GM19438 (cell line): Measurements from ENCODE around the gene FOXP2.
"Not testable (repeated sequence)": the region's sequence is repeated elsewhere in the genome, so short reads cannot be mapped to it uniquely, and the experiment has no call there.

ENCODE experiments used
- ATAC-seq: cut with Tn5 transposase; IDR thresholded peaks from one replicate; pipeline ENCODE4 v1.9.1; 2021; ENCODE audit warnings: low read depth; ENCODE audit not compliant: unreplicated experiment

FOXP2 gene

DNA sequence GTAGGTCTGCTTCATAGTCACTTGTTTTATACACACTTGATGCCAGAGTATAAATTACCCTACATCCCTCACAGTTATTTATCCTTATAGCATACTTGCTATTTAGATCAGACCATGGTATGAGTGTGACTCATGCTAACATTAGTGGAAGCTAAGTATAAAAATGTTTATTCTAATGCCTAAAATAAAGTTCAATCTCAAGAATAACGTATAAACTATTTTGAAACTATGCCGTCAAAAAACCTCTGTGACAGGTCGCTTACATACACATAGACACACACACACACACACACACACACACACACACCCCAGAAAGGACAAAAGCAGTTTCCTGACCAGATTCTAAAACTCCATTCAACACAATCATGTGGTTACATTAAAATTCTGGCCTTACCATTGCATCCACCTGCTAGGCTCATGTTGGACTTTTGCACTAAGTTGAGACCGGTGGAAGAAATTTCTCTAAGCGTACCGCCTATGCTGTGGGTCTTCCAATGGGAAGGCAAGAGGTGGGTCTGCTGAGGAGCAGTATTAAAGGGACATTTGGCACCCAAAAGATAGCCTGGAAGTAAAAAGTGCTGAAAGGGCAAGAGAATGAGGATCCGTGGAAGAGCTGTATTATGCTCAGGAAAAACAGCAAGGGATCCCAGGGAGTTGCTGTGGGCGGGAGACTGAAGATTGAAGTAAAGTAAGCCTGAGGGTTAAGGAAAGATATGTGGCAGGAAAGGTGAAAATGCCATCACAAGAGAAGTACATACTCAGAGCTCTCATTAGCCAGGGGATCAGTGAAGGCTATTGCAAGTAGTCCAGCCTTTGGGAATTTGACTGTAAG is 5.0 kb downstream of the FOXP2 start:
- no peak for ATAC-seq

DNA sequence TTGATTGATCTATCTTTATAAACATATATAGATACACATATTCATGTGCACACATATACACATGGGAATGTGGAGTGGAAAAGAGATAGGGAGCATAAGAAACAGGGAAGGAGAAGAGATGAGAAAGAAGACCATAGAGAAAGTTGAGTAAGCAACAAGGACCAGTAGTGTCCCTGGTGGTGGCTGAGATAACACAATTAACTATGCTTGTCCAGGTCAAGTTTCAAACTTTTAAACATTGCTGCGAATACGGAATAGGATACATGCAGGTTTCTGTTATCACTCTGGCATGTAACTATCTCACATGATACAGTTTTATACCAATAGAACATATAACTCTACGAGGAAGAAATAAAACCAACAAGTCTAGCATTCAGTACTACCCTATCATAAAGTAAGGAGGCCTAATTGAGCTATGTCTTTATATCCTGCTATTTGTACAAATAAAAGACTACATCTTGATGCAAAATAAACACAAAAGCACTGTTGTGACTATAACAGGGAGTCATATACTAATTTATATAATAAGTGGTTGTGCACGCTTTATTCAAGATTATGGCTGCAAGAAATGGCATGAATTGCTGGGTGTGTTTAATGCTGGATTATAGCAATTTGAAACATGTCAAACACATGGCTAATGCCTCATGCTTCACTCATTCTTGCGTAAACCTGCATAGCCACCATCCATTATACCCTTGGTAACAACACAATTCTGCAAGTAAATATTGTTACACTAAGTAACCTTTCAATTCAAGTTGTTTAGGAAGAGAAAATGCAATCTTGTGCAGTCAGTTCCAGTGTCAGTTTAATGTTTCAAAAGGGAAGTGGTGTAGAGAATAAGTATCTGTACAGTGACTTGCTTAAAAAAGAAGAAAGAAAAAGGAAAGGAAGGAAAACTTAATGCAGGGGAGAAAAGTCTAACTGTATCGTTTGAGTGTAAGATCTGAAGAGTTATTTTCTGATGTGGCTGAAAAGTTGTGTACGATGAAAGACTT is 8.2 kb downstream of the FOXP2 start:
- ATAC-seq, result no peak

DNA sequence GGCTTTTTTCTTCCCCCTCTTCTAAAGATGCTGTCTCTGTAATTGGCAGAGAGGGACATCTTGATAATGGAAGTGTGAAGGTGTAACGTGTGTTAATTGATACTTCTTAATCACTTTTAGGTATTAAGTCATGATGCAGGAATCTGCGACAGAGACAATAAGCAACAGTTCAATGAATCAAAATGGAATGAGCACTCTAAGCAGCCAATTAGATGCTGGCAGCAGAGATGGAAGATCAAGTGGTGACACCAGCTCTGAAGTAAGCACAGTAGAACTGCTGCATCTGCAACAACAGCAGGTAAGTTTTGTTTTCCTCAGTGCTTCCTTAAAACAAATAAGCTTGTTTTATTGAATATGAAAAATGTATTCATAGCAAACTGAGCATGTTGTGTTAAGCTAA is 11.8 kb downstream of the FOXP2 start:
- no peak for ATAC-seq

DNA sequence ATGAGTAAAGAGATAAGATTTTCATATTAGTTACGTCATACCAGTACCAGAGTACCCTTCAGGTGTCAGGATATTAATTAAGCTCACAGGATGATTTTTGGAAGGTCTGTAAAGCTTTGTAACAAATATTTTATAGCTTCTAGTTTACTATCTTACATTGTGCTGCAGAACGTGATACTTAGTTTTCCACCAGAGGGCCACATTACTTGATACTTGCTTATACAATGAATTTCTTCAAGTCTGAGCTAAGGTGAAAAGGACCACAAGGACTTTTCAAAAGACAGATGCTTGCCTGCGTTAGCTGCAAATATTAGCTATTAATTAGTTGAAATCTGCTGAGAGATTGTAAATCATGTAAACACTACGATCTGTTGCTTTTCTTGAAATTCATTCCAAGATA is 12.2 kb downstream of the FOXP2 start:
- ATAC-seq, result no peak

DNA sequence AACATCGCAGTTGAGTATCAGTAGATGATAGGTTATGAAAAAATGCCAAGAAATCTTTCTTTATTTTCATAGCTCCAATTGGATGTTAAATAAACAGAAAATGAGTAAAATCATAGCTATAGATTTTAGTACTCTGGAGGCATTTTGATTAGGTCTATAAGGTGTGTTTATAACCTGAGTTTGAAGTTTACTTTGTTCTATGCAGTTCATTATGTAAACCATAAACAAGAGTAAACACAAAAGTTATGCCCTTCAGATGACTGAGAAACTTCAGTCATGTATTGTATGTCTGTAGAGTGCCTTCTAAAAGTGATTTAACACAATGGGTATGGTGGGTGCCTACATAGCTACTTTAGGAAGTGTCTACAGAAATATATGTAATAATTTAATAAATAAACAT is 13.6 kb downstream of the FOXP2 start:
- ATAC-seq, result no peak

DNA sequence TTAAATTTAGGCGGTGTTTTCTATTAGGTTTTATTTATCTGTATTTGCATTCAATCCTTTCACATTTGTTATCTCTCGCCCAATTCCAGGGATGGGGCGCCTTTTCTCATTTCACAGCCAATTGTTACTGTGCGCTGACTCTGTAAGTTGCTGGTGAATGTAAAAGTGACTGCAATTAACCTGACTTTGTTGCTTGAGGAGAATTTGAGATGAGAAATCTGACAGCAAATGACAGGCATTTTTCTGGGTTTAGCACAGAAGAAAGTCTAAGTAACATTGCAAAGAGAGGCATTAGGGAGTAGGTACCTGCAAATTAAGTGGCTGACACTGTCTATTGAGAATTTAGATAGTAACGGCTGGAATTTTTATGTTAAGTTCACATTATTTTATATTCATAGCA is 16.6 kb downstream of the FOXP2 start:
- no peak for ATAC-seq

DNA sequence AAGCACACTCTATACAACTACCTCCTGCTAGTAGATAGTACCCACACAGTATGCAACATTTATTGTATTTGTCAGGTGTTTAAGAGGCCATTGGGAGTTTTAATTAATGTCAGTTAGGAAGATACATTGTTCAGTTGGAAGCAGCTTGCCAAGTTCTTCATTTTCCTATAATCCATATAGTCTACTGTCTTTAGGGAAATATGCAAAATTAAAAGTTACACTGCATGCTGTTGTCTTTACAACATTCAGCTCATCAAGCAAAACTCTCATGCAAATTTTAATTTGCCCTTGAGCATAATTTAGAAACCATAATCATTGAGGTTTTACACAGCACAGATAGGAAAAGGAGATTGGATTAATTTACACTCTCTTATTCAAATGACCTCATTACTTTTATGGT is 17.4 kb downstream of the FOXP2 start:
- no peak for ATAC-seq

DNA sequence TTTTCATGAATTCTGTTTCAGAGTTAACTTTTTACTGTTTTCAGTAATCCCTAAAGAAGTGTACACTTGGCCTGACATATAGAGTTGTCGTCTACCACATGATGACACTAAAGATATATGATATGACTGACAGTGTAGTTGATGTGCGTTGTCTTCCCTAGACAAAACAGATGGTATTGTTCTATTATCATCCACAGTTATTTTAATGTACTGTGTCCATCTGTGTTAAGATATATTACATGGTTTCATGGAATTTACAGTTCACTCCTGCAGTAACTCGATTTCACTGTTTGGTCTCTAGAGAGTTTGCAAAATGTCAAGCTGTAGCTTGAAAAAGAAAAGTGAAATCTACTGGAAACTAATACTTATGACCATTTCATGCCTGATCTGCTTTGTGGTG is 18.1 kb downstream of the FOXP2 start:
- ATAC-seq, result no peak

DNA sequence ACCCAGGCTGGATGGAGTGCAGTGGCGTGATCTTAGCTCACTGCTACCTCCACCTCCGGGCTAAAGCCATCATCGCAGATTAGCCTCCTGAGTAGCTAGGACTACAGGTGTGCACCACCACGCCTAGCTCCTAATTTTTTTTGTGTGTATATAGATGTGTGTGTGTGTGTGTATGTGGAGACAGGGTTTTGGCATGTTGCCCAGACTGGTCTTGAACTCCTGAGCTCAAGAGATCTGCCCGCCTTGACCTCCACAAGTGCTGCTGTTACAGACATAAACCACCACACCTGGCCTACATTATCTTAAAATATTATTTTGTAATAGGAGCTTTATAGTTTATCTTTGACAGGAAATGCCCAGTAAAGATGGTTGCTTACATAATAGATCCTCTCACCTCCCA is 25.0 kb downstream of the FOXP2 start:
- ATAC-seq, result no peak

DNA sequence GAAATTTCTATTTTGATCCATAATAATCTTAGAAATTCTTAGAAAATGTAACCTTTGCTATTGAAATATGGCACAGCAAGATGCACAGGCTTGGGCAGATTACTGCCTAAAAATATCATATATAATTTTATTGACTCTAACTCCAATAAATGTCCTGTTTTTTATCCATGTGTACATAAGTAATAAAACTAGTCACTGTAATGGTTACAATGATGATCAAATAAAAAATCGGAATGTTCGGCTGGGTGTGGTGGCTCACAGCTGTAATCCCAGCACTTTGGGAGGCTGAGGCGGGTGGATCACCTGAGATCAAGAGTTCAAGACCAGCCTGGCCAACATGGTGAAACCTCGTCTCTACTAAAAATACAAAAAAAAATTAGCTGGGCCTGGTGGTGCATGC is 26.3 kb downstream of the FOXP2 start:
- ATAC-seq, result not testable (repeated sequence)

DNA sequence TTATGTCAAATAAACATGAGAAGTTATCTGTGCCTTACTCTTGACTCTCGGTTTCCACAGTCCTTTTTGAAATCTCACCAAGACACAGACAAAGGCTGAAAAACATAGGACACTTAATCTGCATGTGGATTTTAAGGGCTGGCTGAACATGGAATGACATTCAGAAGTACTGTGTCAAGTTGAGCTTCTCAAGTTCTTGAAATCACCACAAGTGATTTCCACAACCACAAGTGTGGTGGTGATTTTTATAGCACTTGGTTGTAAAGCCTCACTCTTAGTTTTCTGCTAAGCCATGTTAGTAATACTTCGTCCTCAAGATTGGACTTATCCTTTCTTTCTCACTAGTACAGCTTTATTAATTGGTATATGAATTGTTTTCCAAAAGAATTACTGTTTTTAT is 29.6 kb downstream of the FOXP2 start:
- ATAC-seq, result no peak

DNA sequence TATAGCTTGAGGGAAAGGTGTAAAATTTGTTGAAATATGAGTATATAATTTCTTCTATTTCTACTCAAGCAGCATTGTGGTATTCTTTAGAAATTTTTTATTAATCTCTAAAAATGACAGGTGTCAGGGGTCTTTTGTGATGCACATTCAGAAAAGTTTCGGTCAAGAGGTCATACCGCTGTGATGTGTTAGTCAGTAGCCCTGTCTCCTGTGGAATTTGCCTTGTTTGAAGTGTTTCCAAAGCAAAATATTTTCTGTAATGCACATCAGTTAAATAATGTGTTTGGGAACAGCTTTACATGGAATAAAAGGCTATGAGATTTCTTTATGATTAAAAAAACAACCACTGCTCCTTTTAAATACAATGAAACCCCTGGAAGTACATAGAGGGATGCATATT is 35.8 kb downstream of the FOXP2 start:
- no peak for ATAC-seq

DNA sequence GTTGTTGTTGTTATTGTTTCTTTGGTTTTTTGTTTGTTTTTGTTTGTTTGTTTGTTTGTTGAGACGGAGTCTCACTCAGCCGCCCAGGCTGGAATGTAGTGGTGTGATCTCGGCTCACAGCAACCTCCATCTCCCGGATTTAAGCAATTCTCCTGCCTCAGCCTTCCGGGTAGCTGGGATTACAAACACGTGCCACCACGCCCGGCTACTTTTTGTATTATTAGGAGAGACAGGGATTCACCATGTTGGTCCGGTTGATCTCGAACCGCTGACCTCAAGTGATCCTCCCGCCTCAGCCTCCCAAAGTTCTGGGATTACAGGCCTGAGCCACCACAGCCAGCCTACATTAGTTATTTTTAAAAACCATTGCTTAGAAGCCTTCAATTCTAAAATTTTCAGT is 45.0 kb downstream of the FOXP2 start:
- ATAC-seq, result no peak

DNA sequence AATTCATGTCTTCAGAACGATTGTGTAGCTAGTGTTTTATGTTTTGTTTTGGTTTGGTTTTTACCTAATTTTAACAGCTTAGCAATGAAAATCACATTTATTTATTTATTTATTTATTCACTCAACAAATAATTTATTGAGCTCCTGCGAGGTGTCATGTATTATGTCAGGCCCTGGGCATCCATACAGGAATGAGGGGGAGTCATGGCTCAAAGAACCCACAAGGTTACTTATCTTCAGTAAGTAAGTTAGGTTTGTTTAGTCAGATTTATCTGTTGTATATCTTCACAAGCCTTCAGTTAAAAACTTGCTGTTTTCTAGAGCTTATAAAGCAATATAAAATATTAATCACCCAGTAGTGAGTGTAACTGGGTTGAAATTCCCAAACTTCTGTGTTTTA is 45.4 kb downstream of the FOXP2 start:
- no peak for ATAC-seq

DNA sequence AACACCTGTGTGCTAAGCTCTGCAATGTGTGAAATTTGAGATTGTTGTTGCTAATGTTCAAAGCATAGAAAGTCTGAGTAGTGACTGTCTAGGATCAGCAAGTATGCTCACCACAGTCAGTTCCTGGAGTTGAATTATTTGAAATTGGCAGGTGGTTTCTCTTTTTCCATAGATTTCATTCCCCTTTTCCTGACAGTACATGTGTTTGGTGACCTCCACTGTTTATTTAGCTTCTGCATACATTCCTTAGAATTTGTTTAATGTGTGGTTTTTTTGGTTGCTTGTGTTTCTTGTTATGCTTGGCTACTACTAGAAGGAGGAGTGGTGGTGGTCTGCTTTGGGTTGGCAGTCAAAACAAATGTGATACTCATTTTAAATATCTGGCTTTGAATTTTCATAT is 52.3 kb downstream of the FOXP2 start:
- ATAC-seq, result no peak

DNA sequence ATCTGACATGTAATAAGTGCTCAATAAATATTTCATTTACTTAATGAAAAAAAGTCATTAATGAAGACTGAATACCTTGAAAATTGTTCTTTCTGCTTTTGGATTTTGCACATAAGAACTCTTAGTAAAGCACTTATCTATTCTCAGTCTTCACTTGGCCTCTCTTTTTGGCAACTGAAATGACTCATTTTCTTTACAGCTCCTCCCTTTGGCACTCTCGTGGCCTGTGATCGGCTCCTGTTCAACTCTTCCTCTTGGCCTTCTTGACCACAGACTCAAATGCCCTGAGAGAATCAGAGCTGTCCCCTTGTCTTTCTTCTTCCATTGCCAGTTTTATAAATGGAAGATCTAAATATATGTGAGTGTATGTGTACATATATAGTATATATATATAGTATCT is 54.2 kb downstream of the FOXP2 start:
- no peak for ATAC-seq

DNA sequence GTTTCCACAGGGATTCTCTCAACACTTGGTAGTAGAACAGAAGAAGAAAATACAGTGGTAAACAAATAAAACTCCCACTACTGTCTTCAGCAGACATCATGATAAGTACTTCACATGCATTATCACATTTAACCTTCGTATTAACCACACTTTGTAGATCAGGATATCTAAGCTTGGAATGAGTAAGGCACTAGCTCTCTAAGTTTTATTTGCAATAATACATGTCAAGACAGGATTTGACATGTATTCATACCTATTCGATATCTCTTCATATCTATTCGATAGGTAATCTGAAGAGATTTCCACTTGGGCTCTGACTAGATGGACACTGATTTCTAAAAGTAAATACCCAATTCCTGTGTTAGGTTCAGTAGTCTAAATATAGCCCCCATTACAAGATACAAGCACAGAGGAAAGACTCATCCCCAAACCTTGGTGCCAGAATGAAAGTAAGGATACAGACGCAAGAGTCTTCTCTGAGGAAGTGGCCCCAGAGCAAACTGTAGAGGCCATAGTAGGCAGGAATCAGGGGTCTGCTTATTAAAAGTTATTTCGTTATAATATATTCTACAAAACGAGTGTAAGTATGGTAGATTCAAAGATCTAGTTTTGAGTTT is 58.4 kb downstream of the FOXP2 start:
- no peak for ATAC-seq

DNA sequence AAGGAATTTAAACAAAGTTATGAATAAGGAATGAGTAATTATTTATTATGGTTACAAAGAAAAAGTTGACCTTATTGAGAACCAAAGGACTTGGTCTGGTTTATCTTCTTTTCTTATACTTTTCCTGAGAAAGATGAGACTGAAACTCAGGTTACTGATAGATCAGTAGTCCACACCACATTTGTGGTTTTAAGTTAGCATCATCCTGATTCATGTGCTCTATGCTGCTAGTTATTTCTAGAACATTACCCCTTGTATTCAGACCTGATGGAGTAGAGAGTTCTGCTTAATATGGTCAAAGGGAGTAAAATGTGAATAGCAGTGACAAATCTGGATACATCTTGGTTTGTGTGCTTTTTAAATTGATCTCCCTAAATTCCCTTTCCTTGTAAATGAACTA is 63.8 kb downstream of the FOXP2 start:
- no peak for ATAC-seq

DNA sequence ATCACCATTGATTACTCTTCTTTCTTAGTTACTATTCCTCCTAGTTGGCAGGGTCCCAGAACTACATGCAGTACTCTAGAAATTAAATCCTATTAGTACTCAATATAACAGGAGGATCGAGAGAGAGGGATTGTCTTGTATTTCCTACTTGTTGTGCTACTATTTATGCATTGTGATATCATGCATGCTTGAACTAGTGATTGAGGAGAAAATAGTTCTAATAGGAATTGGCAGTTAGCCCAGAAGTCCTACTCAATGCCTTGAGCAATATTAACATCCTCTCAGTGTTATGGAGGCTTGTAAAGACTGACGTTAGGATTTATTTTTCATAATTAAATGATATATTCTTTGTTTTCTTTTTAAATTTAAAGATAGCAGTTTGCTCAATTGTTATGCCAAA is 67.4 kb downstream of the FOXP2 start:
- ATAC-seq, result no peak

DNA sequence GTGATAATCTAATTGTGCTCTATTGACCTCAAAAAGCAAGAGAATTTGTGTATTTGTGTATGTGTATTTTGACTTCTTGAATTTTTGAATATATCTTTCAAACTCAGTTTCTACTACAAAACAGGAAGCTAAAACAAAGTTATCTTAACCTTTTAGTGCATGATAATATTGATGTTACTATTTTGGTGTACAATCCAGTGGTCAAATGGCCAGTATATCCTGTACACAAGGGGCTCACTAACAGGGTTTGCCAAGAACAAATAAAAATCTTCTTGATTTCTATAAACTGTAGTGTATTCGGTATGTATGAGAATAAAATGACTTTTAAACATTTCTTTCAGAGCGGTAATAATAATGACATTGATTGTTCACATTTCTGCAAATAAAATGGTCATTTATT is 69.6 kb downstream of the FOXP2 start:
- no peak for ATAC-seq

DNA sequence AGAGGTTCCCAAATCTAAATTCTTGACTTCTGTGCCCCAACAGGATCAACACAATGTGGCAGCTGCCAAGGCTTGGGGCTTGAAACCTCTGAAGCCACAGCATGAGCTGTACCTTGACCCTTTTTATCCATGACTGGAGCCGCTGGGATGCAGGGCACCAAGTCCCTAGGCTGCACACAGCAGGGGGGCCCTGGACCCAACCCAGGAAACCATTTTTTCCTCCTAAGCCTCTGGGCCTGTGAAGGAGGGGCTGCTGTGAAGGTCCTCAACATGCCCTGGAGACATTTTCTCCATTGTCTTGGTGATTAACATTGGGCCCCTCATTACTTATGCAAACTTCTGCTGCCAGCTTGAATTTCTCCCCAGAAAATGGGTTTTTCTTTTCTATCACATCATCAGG is 72.6 kb downstream of the FOXP2 start:
- no peak for ATAC-seq
